GM19193 (cell line): ENCODE data around the gene PIP5K1B.

Source experiments
- POLR2A ChIP-seq: IDR thresholded peaks from 4 replicates; pipeline ENCODE4 v1.6.1; 2011; ENCODE audit not compliant: insufficient read depth, insufficient read length; ENCODE audit errors: extremely low read depth

Gene PIP5K1B

GRCh38 chr9:68741704-68742332, 36.8 kb downstream of the PIP5K1B start:
- no peak for TF ChIP-seq POLR2A

GRCh38 chr9:68742333-68742730, 37.3 kb downstream of the PIP5K1B start:
- TF ChIP-seq POLR2A, result no peak

GRCh38 chr9:68744426-68744825, 39.4 kb downstream of the PIP5K1B start:
- no peak for TF ChIP-seq POLR2A

GRCh38 chr9:68746525-68746924, 41.5 kb downstream of the PIP5K1B start:
- no peak for TF ChIP-seq POLR2A

- no peak for TF ChIP-seq POLR2A
Observed at GRCh38 chr9:68747043-68747533, 42.0 kb downstream of the PIP5K1B start.

- TF ChIP-seq POLR2A, result no peak
Observed at GRCh38 chr9:68749135-68749534, 44.1 kb downstream of the PIP5K1B start.

- no peak for TF ChIP-seq POLR2A
Observed at GRCh38 chr9:68749579-68750159, 44.6 kb downstream of the PIP5K1B start.

GRCh38 chr9:68750255-68750654, 45.2 kb downstream of the PIP5K1B start:
- no peak for TF ChIP-seq POLR2A

GRCh38 chr9:68750786-68751185, 45.7 kb downstream of the PIP5K1B start:
- TF ChIP-seq POLR2A, result no peak

- TF ChIP-seq POLR2A, result no peak
Observed at GRCh38 chr9:68751556-68751955, 46.5 kb downstream of the PIP5K1B start.

- no peak for TF ChIP-seq POLR2A
Observed at GRCh38 chr9:68755051-68755450, 50.0 kb downstream of the PIP5K1B start.

- TF ChIP-seq POLR2A, result no peak
Observed at GRCh38 chr9:68755752-68756151, 50.7 kb downstream of the PIP5K1B start.

- no peak for TF ChIP-seq POLR2A
Observed at GRCh38 chr9:68759981-68760673, 55.1 kb downstream of the PIP5K1B start.

GRCh38 chr9:68760674-68761333, 55.8 kb downstream of the PIP5K1B start:
- TF ChIP-seq POLR2A, result no peak

- TF ChIP-seq POLR2A, result no peak
Observed at GRCh38 chr9:68762570-68762969, 57.5 kb downstream of the PIP5K1B start.
